Activated CD4-positive, alpha-beta T cell treated with anti-CD3 and anti-CD28 coated beads for 36 hours (primary cell): ENCODE measurements around the gene NRXN3. TPM values are rescaled to one million over a fixed set of nuclear protein-coding genes. Genes with fewer than 3 reads are reported as not detected.

ENCODE experiments used
- ATAC-seq: fragments of 200-7000 bp; cut with Tn5 transposase; one replicate; pipeline ENCODE4 v1.10.0; 2021; ENCODE audit warnings: mild to moderate bottlenecking, moderate library complexity
- CTCF ChIA-PET: fragments of 350-600 bp; sonication (Branson Sonifier 250); formaldehyde crosslinking; loops from one replicate; lab custom pipeline; 2021; ENCODE audit warnings: antibody characterized with exemption; lab: Charles Lee
- POLR2A ChIA-PET: fragments of 350-600 bp; sonication (Branson Sonifier 250); formaldehyde crosslinking; loops from one replicate; lab custom pipeline; 2021; ENCODE audit warnings: antibody characterized with exemption, inconsistent platforms; lab: Charles Lee
- DNase-seq: peaks from one replicate; pipeline ENCODE4 v3.0.0-alpha.2; 2020
- H3K27ac Mint-ChIP-seq: one replicate; pipeline ENCODE4 v1.8.0; 2021; ENCODE audit warnings: mixed read lengths
- H3K27me3 Mint-ChIP-seq: one replicate; pipeline ENCODE4 v1.8.0; 2021; ENCODE audit warnings: mixed read lengths
- H3K36me3 Mint-ChIP-seq: one replicate; pipeline ENCODE4 v1.8.0; 2021; ENCODE audit warnings: low read depth, mixed read lengths
- H3K4me1 Mint-ChIP-seq: one replicate; pipeline ENCODE4 v1.8.0; 2021; ENCODE audit warnings: mixed read lengths
- H3K4me3 Mint-ChIP-seq: one replicate; pipeline ENCODE4 v1.8.0; 2021; ENCODE audit warnings: mild to moderate bottlenecking, moderate library complexity, mixed read lengths
- H3K9me3 Mint-ChIP-seq: one replicate; pipeline ENCODE4 v1.8.0; 2021; ENCODE audit warnings: low read depth, mixed read lengths
- intact Hi-C, 2 experiments: fragments of 100-400 bp; cut with DNase I in 1 of 2; cut with micrococcal nuclease in 1 of 2; formaldehyde crosslinking; loops; one replicate each; pipeline versions ENCODE4 v1.14.2 to v1.15.1; 2022 to 2024; cut with DNase I, micrococcal nuclease
- total RNA-seq, 2 experiments: library from RNA; stranded (reverse); gene quantifications; one replicate each; pipeline ENCODE4 v1.2.3, GENCODE V29; 2021

NRXN3 gene
- total RNA-seq, 2 experiments from 2014 or later, result not detected

DNA sequence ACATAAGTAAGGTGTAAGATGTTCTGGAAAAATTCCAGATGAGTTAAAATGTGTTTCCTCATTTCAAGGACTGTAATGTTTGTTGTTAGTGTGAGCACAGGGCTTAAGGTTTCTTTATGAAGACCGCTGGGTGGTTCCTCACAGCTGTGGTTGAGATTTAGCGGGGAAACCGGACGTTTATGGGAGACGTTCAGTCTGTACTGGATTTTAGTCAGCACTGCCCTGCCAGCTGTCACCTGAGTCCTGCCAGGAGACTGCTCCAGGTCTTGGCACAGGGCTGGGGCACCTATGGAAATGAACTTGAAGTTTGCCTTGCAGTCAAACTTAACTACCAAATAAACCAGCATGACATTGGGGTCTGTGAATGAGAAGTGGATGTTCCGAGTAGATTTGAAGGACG lies 1485.9 kb downstream of the NRXN3 start:
- no peak overlapping the region for H3K4me3 Mint-ChIP-seq
- ChIA-PET CTCF (no interaction called here), POLR2A (no interaction called here)
- peaks cover 4% of the 10 kb centered on the region for H3K9me3 Mint-ChIP-seq
- H3K4me1 Mint-ChIP-seq, result no peaks in the 10 kb centered on the region
- no peak overlapping the region for H3K27ac Mint-ChIP-seq
- no peaks in the 10 kb centered on the region for H3K36me3 Mint-ChIP-seq
- ATAC-seq (no peak), DNase-seq (no peak)
- intact Hi-C loops, result no loop called here
- no peaks in the 10 kb centered on the region for H3K27me3 Mint-ChIP-seq

GRCh38 chr14:79656496-79656895 lies 1486.3 kb downstream of the NRXN3 start:
- no peak for DNase-seq
- no peaks in the 10 kb centered on the region for H3K36me3 Mint-ChIP-seq
- no peak overlapping the region for H3K27ac Mint-ChIP-seq
- ChIA-PET CTCF (no interaction called here), POLR2A (no interaction called here)
- peaks cover 2% of the 10 kb centered on the region for H3K9me3 Mint-ChIP-seq
- no peaks in the 10 kb centered on the region for H3K27me3 Mint-ChIP-seq
- no peak for ATAC-seq
- no peaks in the 10 kb centered on the region for H3K4me1 Mint-ChIP-seq
- intact Hi-C loops, result no loop called here
- H3K4me3 Mint-ChIP-seq, result no peak overlapping the region

DNA sequence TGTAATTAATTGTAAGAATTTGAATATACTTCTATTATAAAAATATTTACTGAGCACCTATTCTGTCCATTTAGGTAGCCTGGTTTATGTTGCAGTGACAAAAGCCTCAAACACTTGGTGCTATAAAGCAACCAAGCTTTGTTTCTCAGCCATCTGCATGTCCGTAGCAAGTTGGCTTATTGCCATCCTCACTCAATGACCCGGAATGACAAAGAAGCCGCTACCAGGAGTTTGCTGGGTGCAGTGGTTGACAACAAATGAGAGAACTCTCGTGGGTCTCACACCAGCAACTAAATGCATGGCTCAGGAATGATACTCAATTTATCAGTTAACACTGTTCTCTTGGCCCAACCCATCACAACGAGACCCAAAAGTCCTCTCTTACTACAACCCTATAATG lies 1488.0 kb downstream of the NRXN3 start:
- Mint-ChIP-seq H3K27me3 (no peaks in the 10 kb centered on the region), H3K27ac (no peak overlapping the region), H3K9me3 (peaks cover 2% of the 10 kb centered on the region), H3K4me1 (no peaks in the 10 kb centered on the region), H3K4me3 (no peak overlapping the region), H3K36me3 (no peaks in the 10 kb centered on the region)
- ATAC-seq (no peak), DNase-seq (no peak)
- intact Hi-C loops, result no loop called here
- CTCF ChIA-PET, result no interaction called here
- POLR2A ChIA-PET, result no interaction called here

- ChIA-PET POLR2A (no interaction called here), CTCF (no interaction called here)
- DNase-seq (no peak), ATAC-seq (no peak)
- H3K27me3 Mint-ChIP-seq, result no peaks in the 10 kb centered on the region
- no peak overlapping the region for H3K27ac Mint-ChIP-seq
- H3K4me3 Mint-ChIP-seq, result no peak overlapping the region
- H3K4me1 Mint-ChIP-seq, result no peaks in the 10 kb centered on the region
- H3K36me3 Mint-ChIP-seq, result no peaks in the 10 kb centered on the region
- H3K9me3 Mint-ChIP-seq, result peaks cover 2% of the 10 kb centered on the region
- intact Hi-C loops, result no loop called here
Measured at GRCh38 chr14:79658769-79659168, 1488.6 kb downstream of the NRXN3 start.

DNA sequence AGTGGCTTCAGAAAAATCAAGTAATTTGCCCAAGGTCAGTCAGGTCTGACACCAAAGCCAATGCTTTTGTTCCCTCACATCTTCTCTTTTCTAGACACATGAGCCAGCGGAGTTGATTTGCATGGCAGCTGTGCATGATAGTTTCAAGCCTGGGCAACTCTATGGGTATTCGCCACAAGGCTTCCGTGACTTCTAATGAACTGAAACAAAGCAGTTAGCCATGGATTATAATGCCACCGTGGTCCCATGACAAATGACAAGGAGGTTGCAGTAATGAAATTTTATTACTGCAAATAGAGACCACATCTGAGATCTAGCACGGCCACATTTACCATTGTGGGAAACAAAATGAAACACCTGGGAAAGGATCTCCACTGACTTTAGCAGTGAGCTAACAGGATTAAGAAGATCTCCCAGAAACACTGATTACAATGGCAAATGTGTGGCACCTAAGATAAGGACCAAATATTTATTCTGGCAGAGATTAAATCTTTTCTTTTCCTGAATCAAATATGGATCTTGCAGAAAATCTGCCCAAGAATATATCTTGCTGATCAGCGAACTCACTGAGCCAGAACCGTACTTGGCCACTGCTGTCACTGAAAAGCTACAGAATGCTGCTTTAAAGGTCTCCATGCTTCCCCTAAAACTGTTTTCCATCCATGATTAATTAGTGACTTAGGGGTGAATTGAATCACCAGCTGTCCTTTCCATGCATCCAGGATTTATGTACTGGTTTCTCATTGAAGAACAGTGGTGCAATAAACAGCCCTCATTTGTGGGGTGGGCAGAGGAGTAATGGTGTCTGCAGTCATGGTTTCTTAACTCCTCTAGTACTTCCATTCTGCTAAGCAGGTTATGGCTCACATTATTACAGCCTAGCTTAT lies 1490.1 kb downstream of the NRXN3 start:
- ChIA-PET POLR2A (no interaction called here), CTCF (no interaction called here)
- DNase-seq (no peak), ATAC-seq (no peak)
- no peaks in the 10 kb centered on the region for H3K27me3 Mint-ChIP-seq
- H3K4me3 Mint-ChIP-seq, result no peak overlapping the region
- H3K27ac Mint-ChIP-seq, result no peak overlapping the region
- no peaks in the 10 kb centered on the region for H3K4me1 Mint-ChIP-seq
- no peaks in the 10 kb centered on the region for H3K36me3 Mint-ChIP-seq
- intact Hi-C loops, result no loop called here
- peaks cover 2% of the 10 kb centered on the region for H3K9me3 Mint-ChIP-seq

DNA sequence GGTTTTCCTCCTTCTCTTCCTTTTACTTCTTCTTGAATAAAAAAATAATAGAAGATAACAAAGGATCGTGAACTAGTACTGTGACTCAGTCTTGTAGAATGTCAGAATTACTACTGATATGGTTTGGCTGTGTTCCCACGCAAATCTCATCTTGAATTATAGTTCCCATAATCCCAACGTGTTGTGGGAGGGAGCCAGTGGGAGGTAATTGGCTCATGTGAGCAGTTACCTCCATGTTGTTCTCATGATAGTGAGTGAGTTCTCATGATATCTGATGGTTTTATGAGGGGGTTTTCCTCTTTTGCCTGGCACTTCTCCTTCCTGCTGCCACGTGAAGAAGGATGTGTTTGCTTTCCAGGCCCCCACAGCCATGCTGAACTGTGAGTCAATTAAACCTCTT lies 1491.6 kb downstream of the NRXN3 start:
- intact Hi-C loops, result no loop called here

GRCh38 chr14:79663453-79663852 lies 1493.3 kb downstream of the NRXN3 start:
- no peak for DNase-seq
- no peaks in the 10 kb centered on the region for H3K36me3 Mint-ChIP-seq
- intact Hi-C loops, result no loop called here
- H3K9me3 Mint-ChIP-seq, result no peaks in the 10 kb centered on the region
- H3K4me3 Mint-ChIP-seq, result no peak overlapping the region
- CTCF ChIA-PET, result no interaction called here
- H3K4me1 Mint-ChIP-seq, result no peaks in the 10 kb centered on the region
- no peak overlapping the region for H3K27ac Mint-ChIP-seq
- H3K27me3 Mint-ChIP-seq, result no peaks in the 10 kb centered on the region
- POLR2A ChIA-PET, result interaction anchor here (0.6 kb wide), 1 partner anchor 177 kb away, joined by 3 read pairs; no protein-coding TSS in a partner anchor
- ATAC-seq, result no peak

More for the DNA sequence above, 1491.6 kb downstream of the NRXN3 start:
- CTCF ChIA-PET, result no interaction called here
- H3K4me3 Mint-ChIP-seq, result no peak overlapping the region
- DNase-seq, result no peak
- no peak overlapping the region for H3K27ac Mint-ChIP-seq
- no peak for ATAC-seq
- no peaks in the 10 kb centered on the region for H3K27me3 Mint-ChIP-seq
- no peaks in the 10 kb centered on the region for H3K9me3 Mint-ChIP-seq
- POLR2A ChIA-PET, result no interaction called here
- H3K4me1 Mint-ChIP-seq, result no peaks in the 10 kb centered on the region
- H3K36me3 Mint-ChIP-seq, result no peaks in the 10 kb centered on the region

GRCh38 chr14:79665556-79665955 lies 1495.4 kb downstream of the NRXN3 start:
- no peaks in the 10 kb centered on the region for H3K4me1 Mint-ChIP-seq
- no peak overlapping the region for H3K27ac Mint-ChIP-seq
- H3K4me3 Mint-ChIP-seq, result no peak overlapping the region
- no peaks in the 10 kb centered on the region for H3K36me3 Mint-ChIP-seq
- intact Hi-C loops, result no loop called here
- H3K27me3 Mint-ChIP-seq, result no peaks in the 10 kb centered on the region
- no peaks in the 10 kb centered on the region for H3K9me3 Mint-ChIP-seq
- no peak for ATAC-seq
- no peak for DNase-seq
- POLR2A ChIA-PET, result no interaction called here
- CTCF ChIA-PET, result interaction anchor here (0.8 kb wide), 1 partner anchor 99 kb away, joined by 3 read pairs; no protein-coding TSS in a partner anchor

- intact Hi-C loops, result no loop called here
- no peak for DNase-seq
- no peak for ATAC-seq
- Mint-ChIP-seq H3K27ac (no peak overlapping the region), H3K27me3 (no peaks in the 10 kb centered on the region), H3K36me3 (no peaks in the 10 kb centered on the region), H3K4me3 (no peak overlapping the region), H3K4me1 (no peaks in the 10 kb centered on the region), H3K9me3 (no peaks in the 10 kb centered on the region)
- CTCF ChIA-PET, result no interaction called here
- POLR2A ChIA-PET, result no interaction called here
Measured at GRCh38 chr14:79668951-79669350, 1498.8 kb downstream of the NRXN3 start.

GRCh38 chr14:79670811-79671210 lies 1500.6 kb downstream of the NRXN3 start:
- intact Hi-C loops, result no loop called here
- Mint-ChIP-seq H3K36me3 (no peaks in the 10 kb centered on the region), H3K4me1 (no peaks in the 10 kb centered on the region), H3K4me3 (no peak overlapping the region), H3K27me3 (no peaks in the 10 kb centered on the region), H3K9me3 (no peaks in the 10 kb centered on the region), H3K27ac (no peak overlapping the region)
- DNase-seq, result no peak
- ChIA-PET CTCF (no interaction called here), POLR2A (no interaction called here)
- no peak for ATAC-seq

- ATAC-seq, result no peak
- H3K36me3 Mint-ChIP-seq, result no peaks in the 10 kb centered on the region
- no peaks in the 10 kb centered on the region for H3K27me3 Mint-ChIP-seq
- H3K4me1 Mint-ChIP-seq, result no peaks in the 10 kb centered on the region
- no peak for DNase-seq
- POLR2A ChIA-PET, result no interaction called here
- H3K27ac Mint-ChIP-seq, result no peak overlapping the region
- H3K9me3 Mint-ChIP-seq, result no peaks in the 10 kb centered on the region
- CTCF ChIA-PET, result no interaction called here
- intact Hi-C loops, result no loop called here
- no peak overlapping the region for H3K4me3 Mint-ChIP-seq
Measured at GRCh38 chr14:79680087-79680486, 1509.9 kb downstream of the NRXN3 start.

GRCh38 chr14:79686196-79686595 lies 1516.0 kb downstream of the NRXN3 start:
- Mint-ChIP-seq H3K4me1 (no peaks in the 10 kb centered on the region), H3K27ac (no peak overlapping the region), H3K27me3 (no peaks in the 10 kb centered on the region), H3K4me3 (no peak overlapping the region), H3K9me3 (no peaks in the 10 kb centered on the region), H3K36me3 (no peaks in the 10 kb centered on the region)
- ChIA-PET CTCF (interaction anchor here (0.6 to 1.2 kb wide), 2 partner anchors 17 to 1195 kb away, joined by 3 to 5 read pairs; no protein-coding TSS in a partner anchor), POLR2A (no interaction called here)
- intact Hi-C loops, result no loop called here
- no peak for DNase-seq
- ATAC-seq, result no peak
